Esophagus muscularis mucosa (tissue), 3 donors: Measurements from ENCODE around the gene MACROH2A1.

Experiments
- POLR2AphosphoS5 ChIP-seq, 2 donors: sonication (generic); formaldehyde crosslinking; IDR thresholded peaks; one replicate each; pipeline ENCODE4 v1.6.1; 2017; ENCODE audit warnings: antibody characterized with exemption in 2 of 2
- TF ChIP-seq, protein P1 (sequence below), 3 experiments: fragments of 200-600 bp in 2 of 3; fragments of 450-650 bp in 1 of 3; sonication (generic) in 2 of 3; IDR thresholded peaks; one replicate each; pipeline ENCODE4 v1.5.1; 2017 to 2019; ENCODE audit warnings: antibody characterized with exemption in 3 of 3, mild to moderate bottlenecking in 2 of 3, moderate library complexity in 1 of 3

DNA sequence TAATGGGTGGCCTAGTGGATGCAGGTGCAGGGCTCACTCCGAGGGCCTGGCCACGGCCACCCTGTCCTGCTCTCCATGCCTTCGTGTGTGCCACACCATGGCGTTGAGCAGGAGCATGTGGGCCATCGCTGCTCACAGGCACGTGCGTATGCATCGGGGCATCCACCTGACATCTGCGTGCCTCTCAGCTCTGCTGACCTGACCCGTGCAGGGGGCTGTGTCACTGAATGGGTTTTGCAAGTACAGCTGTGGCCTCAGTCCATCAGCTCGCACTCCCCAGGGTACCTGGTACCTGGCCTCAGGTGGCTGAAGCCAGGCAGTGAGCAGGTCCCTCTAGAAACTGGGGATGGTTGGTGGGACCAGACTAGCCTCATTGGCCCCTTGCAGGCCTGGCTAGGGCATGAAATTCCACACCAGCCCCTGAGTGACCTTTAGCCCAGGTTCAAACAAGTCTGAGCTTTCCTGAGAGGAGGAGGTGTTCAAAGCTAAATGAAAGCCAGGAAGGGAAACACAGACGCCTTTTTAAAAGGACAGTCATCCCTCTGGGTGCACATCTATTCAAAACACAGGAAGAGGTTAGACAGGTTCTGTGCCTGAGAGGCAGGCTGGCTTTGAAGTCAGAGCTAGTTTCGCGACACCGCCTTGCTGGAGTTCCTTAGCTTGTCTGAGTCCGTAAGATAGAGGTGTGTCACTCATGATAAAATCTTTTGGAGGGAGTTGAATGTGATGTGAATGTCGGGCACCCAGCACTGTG is 74.0 kb downstream of the MACROH2A1 start:
- TF ChIP-seq, protein P1, sequence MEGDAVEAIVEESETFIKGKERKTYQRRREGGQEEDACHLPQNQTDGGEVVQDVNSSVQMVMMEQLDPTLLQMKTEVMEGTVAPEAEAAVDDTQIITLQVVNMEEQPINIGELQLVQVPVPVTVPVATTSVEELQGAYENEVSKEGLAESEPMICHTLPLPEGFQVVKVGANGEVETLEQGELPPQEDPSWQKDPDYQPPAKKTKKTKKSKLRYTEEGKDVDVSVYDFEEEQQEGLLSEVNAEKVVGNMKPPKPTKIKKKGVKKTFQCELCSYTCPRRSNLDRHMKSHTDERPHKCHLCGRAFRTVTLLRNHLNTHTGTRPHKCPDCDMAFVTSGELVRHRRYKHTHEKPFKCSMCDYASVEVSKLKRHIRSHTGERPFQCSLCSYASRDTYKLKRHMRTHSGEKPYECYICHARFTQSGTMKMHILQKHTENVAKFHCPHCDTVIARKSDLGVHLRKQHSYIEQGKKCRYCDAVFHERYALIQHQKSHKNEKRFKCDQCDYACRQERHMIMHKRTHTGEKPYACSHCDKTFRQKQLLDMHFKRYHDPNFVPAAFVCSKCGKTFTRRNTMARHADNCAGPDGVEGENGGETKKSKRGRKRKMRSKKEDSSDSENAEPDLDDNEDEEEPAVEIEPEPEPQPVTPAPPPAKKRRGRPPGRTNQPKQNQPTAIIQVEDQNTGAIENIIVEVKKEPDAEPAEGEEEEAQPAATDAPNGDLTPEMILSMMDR (IDR thresholded peaks at IDR 0.05) = no peak
- no peak for TF ChIP-seq POLR2AphosphoS5 (IDR thresholded peaks at IDR 0.05)
